Lower leg skin (tissue), 4 donors: Measurements from ENCODE around the gene SLC10A7. TPM values are rescaled to one million over a fixed set of nuclear protein-coding genes. Genes with fewer than 3 reads are reported as not detected.

Source experiments
- DNase-seq, 2 donors: peaks; one replicate each; pipeline ENCODE4 v3.0.0-alpha.2; 2019; ENCODE audit warnings: low spot score in 2 of 2
- H3K4me3 ChIP-seq: fragments of 200-600 bp; sonication (generic); 2 replicates; pipeline ENCODE4 v1.5.1; 2017; ENCODE audit warnings: mild to moderate bottlenecking, low read depth; ENCODE audit not compliant: poor library complexity, severe bottlenecking
- CTCF ChIP-seq, 3 donors: fragments of 450-650 bp; IDR thresholded peaks; one replicate each; pipeline ENCODE4 v1.5.1; 2016; ENCODE audit warnings: antibody characterized with exemption in 3 of 3, mild to moderate bottlenecking in 3 of 3, moderate library complexity in 2 of 3
- POLR2A ChIP-seq, 2 donors: fragments of 450-650 bp; IDR thresholded peaks; one replicate each; pipeline ENCODE4 v1.6.1; 2016 to 2017; ENCODE audit warnings: antibody characterized with exemption in 2 of 2, mild to moderate bottlenecking in 1 of 2, moderate library complexity in 1 of 2
- WGBS, 2 donors: methylation state at CpG; one replicate each; pipeline ENCODE4 v1.1.5; 2018; 5-methylcytosine and 5-hydroxymethylcytosine counted together
- intact Hi-C: fragments of 100-400 bp; cut with DNase I; formaldehyde crosslinking; loops from one replicate; pipeline ENCODE4 v1.15.0; 2023; ENCODE audit warnings: low total_unique reads
- total RNA-seq, 4 donors: library from RNA; depleted of rRNA; stranded (reverse); fragments of >200 nt; gene quantifications; one replicate each; pipeline ENCODE4 v1.1.0, GENCODE V29; 2016

SLC10A7 gene
- total RNA-seq, 4 donors from 2014 or later: 5.5 to 11.0 (median 8.8) TPM

- H3K4me3 ChIP-seq: no peak overlapping the region
- no peak for TF ChIP-seq CTCF (IDR thresholded peaks at IDR 0.05)
- no peak for TF ChIP-seq POLR2A (IDR thresholded peaks at IDR 0.05)
- intact Hi-C loops: no loop called here
- DNase-seq: no peak
Measured at GRCh38 chr4:146534178-146534577, 12.4 kb upstream of the SLC10A7 start.

DNA sequence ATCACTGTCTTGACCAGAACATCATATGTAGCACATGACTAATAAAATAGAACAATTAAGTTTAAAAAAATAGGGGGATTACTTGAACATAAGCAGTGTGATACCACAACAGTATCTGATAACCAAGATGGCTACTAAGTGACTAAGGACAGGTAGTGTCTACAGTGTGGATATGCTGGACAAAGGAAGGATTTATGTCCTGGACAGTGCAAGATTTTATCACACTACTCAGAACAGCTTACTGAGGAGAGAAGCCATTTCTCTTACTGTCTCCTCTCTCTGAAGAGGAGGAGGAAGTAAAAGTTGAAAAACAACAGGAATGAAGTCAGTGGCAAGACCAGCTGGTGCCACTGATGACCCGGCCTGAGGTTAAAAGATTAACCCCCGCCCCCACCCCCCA is 4.0 kb upstream of the SLC10A7 start:
- no peak overlapping the region for H3K4me3 ChIP-seq
- WGBS, 2 donors: 22% methylated on average over 2 of the region's 2 CpGs
- no peak for DNase-seq
- TF ChIP-seq CTCF (IDR thresholded peaks at IDR 0.05) (no peak), POLR2A (IDR thresholded peaks at IDR 0.05) (no peak)
- intact Hi-C loops: no loop called here

DNA sequence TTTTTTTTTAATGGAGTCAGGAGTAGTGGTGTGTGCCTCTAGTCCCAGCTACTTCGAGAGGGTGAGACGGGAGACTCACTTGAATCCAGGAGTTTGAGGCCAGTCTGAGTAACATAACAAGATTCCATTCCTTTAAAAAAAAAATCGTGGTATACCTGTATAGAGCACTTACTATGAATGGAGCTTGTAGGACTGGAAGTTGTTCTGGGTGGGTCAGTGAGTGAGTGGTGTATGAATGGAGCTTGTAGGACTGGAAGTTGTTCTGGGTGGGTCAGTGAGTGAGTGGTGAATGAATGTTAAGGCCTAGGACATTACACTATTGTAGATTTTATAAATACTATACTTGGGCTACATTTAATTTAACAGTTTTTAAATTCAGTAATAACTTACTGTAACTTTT is 2.9 kb upstream of the SLC10A7 start:
- H3K4me3 ChIP-seq: no peak overlapping the region
- TF ChIP-seq POLR2A (IDR thresholded peaks at IDR 0.05): no peak
- no peak for TF ChIP-seq CTCF (IDR thresholded peaks at IDR 0.05)
- 80 to 81% methylated on average over 3 of the region's 3 CpGs for WGBS, 2 donors
- intact Hi-C loops: no loop called here
- DNase-seq: no peak

- intact Hi-C loops: no loop called here
- WGBS, 2 donors: 0% methylated on average over 7 of the region's 7 CpGs
- H3K4me3 ChIP-seq: peak overlapping the region; percentile 56
- TF ChIP-seq CTCF (IDR thresholded peaks at IDR 0.05) (no peak), POLR2A (IDR thresholded peaks at IDR 0.05) (no peak)
- DNase-seq: no peak
Measured at GRCh38 chr4:146522869-146523205, 1.1 kb upstream of the SLC10A7 start.

- peak overlapping the region; percentile 56 for H3K4me3 ChIP-seq
- TF ChIP-seq POLR2A (IDR thresholded peaks at IDR 0.05) (no peak), CTCF (IDR thresholded peaks at IDR 0.05) (no peak)
- intact Hi-C loops: no loop called here
- 0% methylated on average over 16 to 37 of the region's 62 CpGs for WGBS, 2 donors
- DNase-seq: peak; percentile 88 to 98
Measured at GRCh38 chr4:146522098-146522868, 543 bp upstream of the SLC10A7 start.
